CD4-positive, alpha-beta T cell treated with Interleukin-17A for 1 hour (primary cell): Measurements from ENCODE around the gene RC3H1.
"Not testable (repeated sequence)": the region's sequence is repeated elsewhere in the genome, so short reads cannot be mapped to it uniquely, and the experiment has no call there.

Experiments
- DNase-seq: peaks from one replicate; pipeline ENCODE4 v3.0.0-alpha.2; 2020

RC3H1 gene

GRCh38 chr1:174018565-174018964 is 3.6 kb downstream of the RC3H1 start:
- no peak for DNase-seq

GRCh38 chr1:174017231-174017970 is 4.8 kb downstream of the RC3H1 start:
- no peak for DNase-seq

- DNase-seq: no peak
These were observed 8.2 kb downstream of the RC3H1 start for GRCh38 chr1:174013864-174014418.

GRCh38 chr1:174008979-174009378 is 13.2 kb downstream of the RC3H1 start:
- DNase-seq: no peak

GRCh38 chr1:174008269-174008668 is 13.9 kb downstream of the RC3H1 start:
- DNase-seq: no peak

GRCh38 chr1:174007851-174008250 is 14.3 kb downstream of the RC3H1 start:
- no peak for DNase-seq

- no peak for DNase-seq
These were observed 17.1 kb downstream of the RC3H1 start for GRCh38 chr1:174005032-174005431.

- no peak for DNase-seq
These were observed 18.3 kb downstream of the RC3H1 start for GRCh38 chr1:174003867-174004266.

- DNase-seq: no peak
These were observed 20.6 kb downstream of the RC3H1 start for GRCh38 chr1:174001573-174001972.

GRCh38 chr1:174000371-174000770 is 21.8 kb downstream of the RC3H1 start:
- DNase-seq: no peak

GRCh38 chr1:173997791-173998190 is 24.4 kb downstream of the RC3H1 start:
- no peak for DNase-seq

GRCh38 chr1:173996995-173997394 is 25.2 kb downstream of the RC3H1 start:
- DNase-seq: no peak

- no peak for DNase-seq
These were observed 26.7 kb downstream of the RC3H1 start for GRCh38 chr1:173995475-173995874.

GRCh38 chr1:173993948-173994347 is 28.2 kb downstream of the RC3H1 start:
- DNase-seq: not testable (repeated sequence)

GRCh38 chr1:173988068-173988467 is 34.1 kb downstream of the RC3H1 start:
- no peak for DNase-seq

GRCh38 chr1:173986951-173987350 is 35.2 kb downstream of the RC3H1 start:
- no peak for DNase-seq

GRCh38 chr1:173970252-173970651 is 51.9 kb downstream of the RC3H1 start:
- DNase-seq: no peak

- not testable (repeated sequence) for DNase-seq
These were observed 56.3 kb downstream of the RC3H1 start for GRCh38 chr1:173965896-173966295.

GRCh38 chr1:173963477-173963876 is 58.7 kb downstream of the RC3H1 start:
- DNase-seq: no peak

- DNase-seq: no peak
These were observed 61.5 kb downstream of the RC3H1 start for GRCh38 chr1:173960625-173961024.

- DNase-seq: no peak
These were observed 68.0 kb downstream of the RC3H1 start for GRCh38 chr1:173954179-173954578.

- no peak for DNase-seq
These were observed 73.6 kb downstream of the RC3H1 start for GRCh38 chr1:173948594-173948993.

- DNase-seq: no peak
These were observed 75.7 kb downstream of the RC3H1 start for GRCh38 chr1:173946380-173946921.

- no peak for DNase-seq
These were observed 85.1 kb downstream of the RC3H1 start for GRCh38 chr1:173937062-173937461.

- no peak for DNase-seq
These were observed 87.7 kb downstream of the RC3H1 start for GRCh38 chr1:173934440-173934839.
